Measurements from ENCODE around the gene AIFM3.

- TF ChIP-seq CTCF (IDR thresholded peaks at IDR 0.05) (no peak), POLR2AphosphoS5 (IDR thresholded peaks at IDR 0.05) (no peak), POLR2A (IDR thresholded peaks at IDR 0.05) (no peak)
Measured at GRCh38 chr22:20927940-20928572, 39.0 kb upstream of the AIFM3 start.
